ENCODE results near the gene PDK2.

- TF ChIP-seq POLR2A (IDR thresholded peaks at IDR 0.05; ENCODE audit: low read length) (no peak), GATA1 (IDR thresholded peaks at IDR 0.05; ENCODE audit: low read depth, low read length) (no peak)
These were observed 38.6 kb downstream of the PDK2 start for GRCh38 chr17:50133769-50134099.

All from erythroblast (primary cell).